ENCODE measurements around the gene ARID4A. TPM values are rescaled to one million over a fixed set of nuclear protein-coding genes. Genes with fewer than 3 reads are reported as not detected.
"Not testable (repeated sequence)": the region's sequence is repeated elsewhere in the genome, so short reads cannot be mapped to it uniquely, and the experiment has no call there.

ARID4A gene
- total RNA-seq, 4 donors from 2014 or later, result 13.6 to 32.6 (median 18.4) TPM

GRCh38 chr14:58415636-58416547 is 117.5 kb downstream of the ARID4A start:
- WGBS, 2 donors, result 95 to 96% methylated on average over 10 of the region's 10 CpGs
- H3K4me3 ChIP-seq (ENCODE audit: low read depth, poor library complexity, severe bottlenecking), result no peak overlapping the region
- TF ChIP-seq CTCF (IDR thresholded peaks at IDR 0.05) (no peak), POLR2A (IDR thresholded peaks at IDR 0.05) (no peak)
- DNase-seq (ENCODE audit: low spot score in 2 of 2), result no peak
- intact Hi-C loops (cut with DNase I; ENCODE audit: low total_unique reads), result no loop called here

- intact Hi-C loops (cut with DNase I; ENCODE audit: low total_unique reads), result not testable (repeated sequence)
Observed at GRCh38 chr14:58416934-58417333, 118.6 kb downstream of the ARID4A start.

More at GRCh38 chr14:58416934-58417333, 118.6 kb downstream of the ARID4A start:
- not testable (repeated sequence) for DNase-seq (ENCODE audit: low spot score in 2 of 2); H3K4me3 ChIP-seq (ENCODE audit: low read depth, poor library complexity, severe bottlenecking)
- WGBS, 2 donors, result 95 to 96% methylated on average over 1 of the region's 1 CpG

Other genes with a start within 250 kb of the ARID4A start
- 1 to 10 TPM; 1.8 to 3.6 (median 2.8) TPM for gene ARMH4, start 146.3 kb upstream of the ARID4A start, total RNA-seq
- 10 to 100 TPM; 47.2 to 72.0 (median 59.0) TPM for gene ACTR10, start 98.4 kb upstream of the ARID4A start, total RNA-seq
- gene PSMA3, start 53.7 kb upstream of the ARID4A start, total RNA-seq, result 10 to 100 TPM; 55.1 to 70.8 (median 64.4) TPM
- not detected for gene TOMM20L, start 97.4 kb downstream of the ARID4A start, total RNA-seq
- gene TIMM9, start 129.0 kb downstream of the ARID4A start, total RNA-seq, result 10 to 100 TPM; 30.0 to 62.0 (median 36.5) TPM
- gene KIAA0586, start 129.2 kb downstream of the ARID4A start, total RNA-seq, result 10 to 100 TPM in 3 of 4 donors, 1 to 10 TPM in 1; 7.1 to 15.5 (median 15.3) TPM

Data from lower leg skin (tissue), 4 donors.